Ovary (tissue), 9 donors: ENCODE data around the gene PLEKHM3. TPM values are rescaled to one million over a fixed set of nuclear protein-coding genes. Genes with fewer than 3 reads are reported as not detected.

Experiments
- DNase-seq, 5 donors: peaks; one replicate each; pipeline ENCODE4 v3.0.0-alpha.2; 2019 to 2020
- H3K27ac ChIP-seq, 2 donors: fragments of 200-600 bp; one replicate each; pipeline versions ENCODE4 v1.5.1 to v1.8.0; 2019 to 2022
- H3K27me3 ChIP-seq: fragments of 200-600 bp; one replicate; pipeline ENCODE4 v1.8.0; 2022
- H3K36me3 ChIP-seq: fragments of 200-600 bp; sonication (generic); one replicate; pipeline ENCODE4 v1.5.1; 2019
- H3K4me1 ChIP-seq: one replicate; pipeline ENCODE4 v1.8.1; 2013; ENCODE audit warnings: mild to moderate bottlenecking, moderate library complexity; ENCODE audit not compliant: insufficient read depth
- H3K4me3 ChIP-seq: fragments of 200-600 bp; sonication (generic); one replicate; pipeline ENCODE4 v1.5.1; 2017
- H3K9me3 ChIP-seq, 2 donors: fragments of 200-600 bp in 1 of 2; sonication (generic) in 1 of 2; one replicate each; pipeline versions ENCODE4 v1.5.1 to v1.8.1; 2013 to 2019; ENCODE audit warnings: mild to moderate bottlenecking in 1 of 2, moderate library complexity in 1 of 2
- CTCF ChIP-seq, 3 donors: fragments of 450-650 bp in 2 of 3; fragments of 200-600 bp in 1 of 3; IDR thresholded peaks; one replicate each; pipeline versions ENCODE4 v1.5.1 to v1.8.0; 2016 to 2022; ENCODE audit warnings: antibody characterized with exemption in 3 of 3, mild to moderate bottlenecking in 1 of 3
- EP300 ChIP-seq: sonication (generic); formaldehyde crosslinking; IDR thresholded peaks from one replicate; pipeline ENCODE4 v1.6.1; 2017; ENCODE audit warnings: antibody characterized with exemption
- POLR2A ChIP-seq: fragments of 450-650 bp; IDR thresholded peaks from one replicate; pipeline ENCODE4 v1.6.1; 2017; ENCODE audit warnings: antibody characterized with exemption, mild to moderate bottlenecking, moderate library complexity
- WGBS, 3 donors: extraction: QIAGEN DNeasy Blood & Tissue Kit in 1 of 3; methylation state at CpG; one replicate each; pipeline versions ENCODE4 v1.1.5 to v1.1.7; 2013 to 2017; 5-methylcytosine and 5-hydroxymethylcytosine counted together
- intact Hi-C, 4 donors: fragments of 100-400 bp; cut with DNase I; formaldehyde crosslinking; loops; one replicate each; pipeline versions ENCODE4 v1.11.0 to v1.15.1; 2022 to 2023
- polyA plus RNA-seq, 2 donors: library from polyadenylated mRNA; stranded (reverse); fragments of 200-250 nt in 1 of 2; fragments of 350-450 nt in 1 of 2; fragmentation: Illumina TruSeq in 1 of 2; extraction: RNeasy Lipid Tissue Mini Kit (QIAGEN cat#74804) in 1 of 2; gene quantifications; one replicate each; pipeline ENCODE4 v1.2.3, GENCODE V29; 2013 to 2014
- total RNA-seq, 7 donors: library from RNA; depleted of rRNA in 2 of 7; stranded (reverse); fragments of >200 nt in 2 of 7; fragmentation: NEBNext Ultra II Directional in 3 of 7; extraction: Animal tissue kit (Norgen Biotek cat#: 25700) in 3 of 7; gene quantifications; one replicate each; pipeline versions ENCODE4 v1.1.0 to v1.2.4, GENCODE V29; 2016 to 2023
- donor health status: DM: no; HTN: no; CAD: no; lungs with moderate emphysema.
- donor health status: DM: no; HTN: no; CAD: no.
- donor health status: Bipolar disorder and iron deficiency.
- donor health status: DM: yes; HTN: yes; CAD: no.
- donor health status: DM: no; HTN: no; CAD: no.
- donor health status: DM: yes; HTN: yes; CAD: no.

Gene PLEKHM3
- total and polyA plus RNA-seq, 9 donors, result 6.5 to 26.1 (median 14.3) TPM

DNA sequence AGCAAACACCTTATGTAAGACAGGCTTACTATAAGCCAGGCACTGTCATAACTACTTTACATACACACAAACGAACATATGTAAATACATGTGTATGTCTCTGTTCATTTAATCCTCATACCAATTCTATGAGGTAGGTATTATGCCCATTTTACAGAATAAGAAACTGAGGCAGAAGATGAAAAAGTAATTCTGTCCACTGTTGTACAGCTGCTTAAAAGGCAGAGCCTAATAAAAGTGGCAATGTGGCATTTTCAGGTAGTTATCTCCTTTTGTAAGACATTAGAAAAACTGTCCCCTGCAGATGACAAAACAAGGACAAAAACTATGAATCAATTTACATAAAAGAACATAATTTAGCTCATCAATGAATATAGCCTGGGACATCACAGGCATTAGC lies 69.9 kb downstream of the PLEKHM3 start:
- intact Hi-C loops, result no loop called here
- H3K4me3 ChIP-seq, result no peak overlapping the region
- no peaks in the 10 kb centered on the region for H3K36me3 ChIP-seq
- 40 to 94% (median 88%) methylated on average over 1 of the region's 1 CpG for WGBS, 3 donors
- DNase-seq, result no peak
- H3K4me1 ChIP-seq, result no peaks in the 10 kb centered on the region
- H3K27ac ChIP-seq, result no peak overlapping the region
- H3K9me3 ChIP-seq, result no peaks in the 10 kb centered on the region
- H3K27me3 ChIP-seq, result no peaks in the 10 kb centered on the region
- no peak for TF ChIP-seq CTCF (IDR thresholded peaks at IDR 0.05)
- no peak for TF ChIP-seq EP300
- TF ChIP-seq POLR2A, result no peak

DNA sequence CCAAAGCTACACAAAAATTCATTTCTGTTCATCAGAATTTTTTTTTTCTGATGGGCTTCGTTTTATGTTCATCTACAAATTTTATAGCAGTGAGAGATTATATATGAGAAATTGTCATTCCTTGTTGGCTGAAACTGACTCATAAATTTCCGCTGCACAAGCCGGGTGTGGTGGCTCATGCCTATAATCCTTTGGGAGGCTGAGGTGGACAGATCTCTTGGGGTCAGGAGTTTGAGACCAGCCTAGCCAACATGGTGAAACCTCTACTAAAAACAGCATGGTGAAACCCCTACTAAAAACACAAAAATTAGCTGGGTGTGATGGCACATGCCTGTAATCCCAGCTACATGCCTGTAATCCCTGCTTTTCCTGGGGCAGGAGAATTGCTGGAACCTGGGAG lies 72.0 kb downstream of the PLEKHM3 start:
- Histone ChIP-seq H3K9me3 (no peaks in the 10 kb centered on the region), H3K36me3 (no peaks in the 10 kb centered on the region), H3K27ac (no peak overlapping the region), H3K4me3 (no peak overlapping the region), H3K4me1 (peaks cover 2% of the 10 kb centered on the region), H3K27me3 (no peaks in the 10 kb centered on the region)
- 91 to 96% (median 95%) methylated on average over 3 of the region's 3 CpGs for WGBS, 3 donors
- intact Hi-C loops, result no loop called here
- no peak for DNase-seq
- no peak for TF ChIP-seq CTCF (IDR thresholded peaks at IDR 0.05)
- TF ChIP-seq POLR2A, result no peak
- TF ChIP-seq EP300, result no peak

DNA sequence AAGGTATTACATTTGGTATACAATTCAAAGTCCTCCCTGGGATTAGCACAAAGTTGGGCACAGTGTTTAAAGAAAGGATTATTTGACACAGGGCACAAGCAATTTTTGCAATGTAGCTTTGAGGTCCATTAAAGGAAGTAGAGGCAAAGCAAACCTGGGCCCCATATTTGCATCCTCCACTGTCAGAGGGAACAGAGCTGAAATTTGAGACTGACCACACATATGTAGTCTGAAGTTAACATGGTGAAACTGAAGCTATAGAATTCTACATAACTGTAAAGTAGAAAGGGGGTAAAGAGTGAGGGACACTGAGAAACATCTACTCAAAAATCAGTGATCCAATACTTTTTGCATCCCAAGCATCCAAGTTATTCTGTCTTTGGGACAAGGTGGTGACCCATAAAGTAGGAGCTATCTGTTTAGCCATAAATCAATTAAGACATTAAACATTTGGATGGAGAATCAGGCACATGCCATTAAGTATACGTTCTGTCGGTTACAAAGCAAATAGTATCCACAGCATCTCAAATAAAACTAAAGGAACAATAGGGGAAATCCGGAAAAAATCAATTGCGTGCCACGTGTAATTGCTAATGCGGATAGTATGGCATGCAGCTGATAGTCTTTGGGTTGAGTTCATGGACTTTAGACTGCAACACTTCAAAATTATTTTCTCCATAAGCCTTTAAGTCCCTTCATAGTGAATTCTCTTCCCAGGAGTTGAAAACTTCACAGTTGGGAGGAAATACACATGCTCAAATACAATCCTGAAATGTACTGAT lies 72.6 kb downstream of the PLEKHM3 start:
- intact Hi-C loops, result no loop called here
- 93 to 97% (median 96%) methylated on average over 6 of the region's 6 CpGs for WGBS, 3 donors
- Histone ChIP-seq H3K27ac (no peak overlapping the region), H3K36me3 (no peaks in the 10 kb centered on the region), H3K27me3 (no peaks in the 10 kb centered on the region), H3K9me3 (no peaks in the 10 kb centered on the region), H3K4me1 (peaks cover 2% of the 10 kb centered on the region), H3K4me3 (no peak overlapping the region)
- TF ChIP-seq POLR2A, result no peak
- no peak for TF ChIP-seq EP300
- TF ChIP-seq CTCF (IDR thresholded peaks at IDR 0.05), result no peak
- no peak for DNase-seq

- no peak overlapping the region for H3K4me3 ChIP-seq
- 87 to 91% (median 91%) methylated on average over 5 of the region's 5 CpGs for WGBS, 3 donors
Measured at GRCh38 chr2:207951734-207952470, 73.4 kb downstream of the PLEKHM3 start.

More at GRCh38 chr2:207951734-207952470, 73.4 kb downstream of the PLEKHM3 start:
- DNase-seq, result no peak
- no peaks in the 10 kb centered on the region for H3K36me3 ChIP-seq
- H3K9me3 ChIP-seq, result no peaks in the 10 kb centered on the region
- no peak for TF ChIP-seq POLR2A
- TF ChIP-seq CTCF (IDR thresholded peaks at IDR 0.05), result no peak
- no peak for TF ChIP-seq EP300
- no peaks in the 10 kb centered on the region for H3K27me3 ChIP-seq
- no peak overlapping the region for H3K27ac ChIP-seq
- intact Hi-C loops, result no loop called here
- H3K4me1 ChIP-seq, result peaks cover 2% of the 10 kb centered on the region
